ENCODE data around the gene TTC7B.

GRCh38 chr14:90691627-90692026 is 124.6 kb downstream of the TTC7B start:
- no peak for TF ChIP-seq CHD2 (IDR thresholded peaks at IDR 0.05; ENCODE audit: low read length)
- no peak for TF ChIP-seq POLR2A (IDR thresholded peaks at IDR 0.05; ENCODE audit: control extremely low read depth in 1 of 2, low read depth in 2 of 2, low read length in 2 of 2)
- no peak for TF ChIP-seq JUN (IDR thresholded peaks at IDR 0.05; ENCODE audit: low read depth, low read length)
- TF ChIP-seq EP300 (IDR thresholded peaks at IDR 0.05; ENCODE audit: borderline replicate concordance in 1 of 2, low read depth in 2 of 2, low read length in 2 of 2), result no peak
